ENCODE measurements around the gene ABCC1. TPM values are rescaled to one million over a fixed set of nuclear protein-coding genes. Genes with fewer than 3 reads are reported as not detected.

Gene ABCC1
- total RNA-seq, 1 experiment from 2014 or later: 61.9 TPM

DNA sequence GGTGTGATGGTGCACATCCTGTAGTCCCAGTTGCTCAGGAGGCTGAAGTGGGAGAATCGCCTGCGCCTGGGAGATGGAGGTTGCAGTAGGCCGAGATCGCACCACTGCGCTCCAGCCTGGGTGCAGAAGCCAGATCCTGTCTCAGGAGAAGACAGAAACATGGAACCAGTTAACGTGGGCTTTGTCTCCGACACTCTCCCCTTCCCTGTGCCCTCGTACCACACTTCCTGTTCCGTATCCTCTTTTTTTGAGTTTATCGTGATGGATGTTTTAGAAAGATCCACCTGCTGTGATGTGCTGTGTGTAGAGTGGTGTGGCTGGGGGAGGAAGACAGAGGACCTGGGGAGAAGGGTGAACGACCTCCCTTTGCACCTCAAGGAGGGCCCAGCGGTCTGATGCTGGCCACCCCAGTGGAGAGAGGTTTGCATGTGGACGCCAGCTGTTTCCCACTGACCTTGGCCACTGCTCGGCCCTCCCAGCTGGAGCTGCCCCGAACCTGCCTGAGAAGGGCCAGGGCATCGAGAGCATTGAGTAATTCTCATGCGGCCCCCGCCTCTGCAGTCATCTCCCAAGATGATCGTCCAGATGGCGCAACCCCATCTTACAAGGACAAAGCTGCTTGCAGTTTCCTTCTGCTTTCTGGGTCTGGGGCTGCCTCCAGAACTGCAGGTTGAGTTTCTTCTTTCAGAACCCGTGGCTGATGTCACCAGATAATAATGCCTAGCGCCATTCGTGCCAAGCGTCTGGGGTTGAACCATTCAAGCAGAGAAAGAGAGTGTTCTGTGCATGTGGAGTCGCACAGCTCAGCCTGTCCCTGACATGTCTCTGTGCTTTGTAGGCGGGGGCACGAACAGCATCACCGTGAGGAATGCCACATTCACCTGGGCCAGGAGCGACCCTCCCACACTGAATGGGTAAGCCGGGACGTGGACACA, 126.3 kb downstream of the ABCC1 start:
- POLR2A ChIA-PET: no interaction called here
- H3K36me3 Mint-ChIP-seq: peaks cover 59% of the 10 kb centered on the region

DNA sequence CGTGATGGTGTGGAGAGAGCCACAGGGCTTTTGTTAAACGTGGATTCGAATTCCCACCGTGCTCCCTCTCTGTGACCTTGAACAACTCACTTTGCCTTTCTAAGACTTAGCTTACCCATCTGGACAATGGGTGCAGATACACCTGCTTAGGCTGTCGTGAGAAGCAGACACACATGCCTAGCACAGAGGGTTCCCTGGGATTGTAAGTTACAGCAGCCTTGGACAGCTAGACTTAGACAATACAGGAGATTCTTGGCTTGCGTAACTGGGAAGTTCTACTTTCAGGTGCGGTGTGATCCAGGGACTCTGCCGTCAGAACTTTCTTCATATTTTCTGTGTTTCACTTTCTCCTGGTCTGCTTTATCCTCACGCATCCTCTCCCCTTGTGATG, 127.0 kb downstream of the ABCC1 start:
- CTCF ChIA-PET: interaction anchor here (0.8 to 2.2 kb wide), 2 partner anchors 20 to 202 kb away, joined by 3 to 6 read pairs; no protein-coding TSS in a partner anchor
- H3K36me3 Mint-ChIP-seq: peaks cover 65% of the 10 kb centered on the region
- ATAC-seq (no peak), DNase-seq (ENCODE audit: low spot score) (no peak)
- H3K27ac Mint-ChIP-seq: peak overlapping the region; percentile 92
- no peak overlapping the region for H3K4me3 Mint-ChIP-seq
- POLR2A ChIA-PET: no interaction called here
- no peaks in the 10 kb centered on the region for H3K27me3 Mint-ChIP-seq (ENCODE audit: low read depth)
- H3K4me1 Mint-ChIP-seq: peaks cover 18% of the 10 kb centered on the region
- no peaks in the 10 kb centered on the region for H3K9me3 Mint-ChIP-seq
- TF ChIP-seq, protein P1, sequence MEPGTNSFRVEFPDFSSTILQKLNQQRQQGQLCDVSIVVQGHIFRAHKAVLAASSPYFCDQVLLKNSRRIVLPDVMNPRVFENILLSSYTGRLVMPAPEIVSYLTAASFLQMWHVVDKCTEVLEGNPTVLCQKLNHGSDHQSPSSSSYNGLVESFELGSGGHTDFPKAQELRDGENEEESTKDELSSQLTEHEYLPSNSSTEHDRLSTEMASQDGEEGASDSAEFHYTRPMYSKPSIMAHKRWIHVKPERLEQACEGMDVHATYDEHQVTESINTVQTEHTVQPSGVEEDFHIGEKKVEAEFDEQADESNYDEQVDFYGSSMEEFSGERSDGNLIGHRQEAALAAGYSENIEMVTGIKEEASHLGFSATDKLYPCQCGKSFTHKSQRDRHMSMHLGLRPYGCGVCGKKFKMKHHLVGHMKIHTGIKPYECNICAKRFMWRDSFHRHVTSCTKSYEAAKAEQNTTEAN (CRISPR knock-in tag; IDR thresholded peaks at IDR 0.05): no peak
- no peak for TF ChIP-seq GABPB1 (CRISPR knock-in tag; IDR thresholded peaks at IDR 0.05)
- TF ChIP-seq, protein P2, sequence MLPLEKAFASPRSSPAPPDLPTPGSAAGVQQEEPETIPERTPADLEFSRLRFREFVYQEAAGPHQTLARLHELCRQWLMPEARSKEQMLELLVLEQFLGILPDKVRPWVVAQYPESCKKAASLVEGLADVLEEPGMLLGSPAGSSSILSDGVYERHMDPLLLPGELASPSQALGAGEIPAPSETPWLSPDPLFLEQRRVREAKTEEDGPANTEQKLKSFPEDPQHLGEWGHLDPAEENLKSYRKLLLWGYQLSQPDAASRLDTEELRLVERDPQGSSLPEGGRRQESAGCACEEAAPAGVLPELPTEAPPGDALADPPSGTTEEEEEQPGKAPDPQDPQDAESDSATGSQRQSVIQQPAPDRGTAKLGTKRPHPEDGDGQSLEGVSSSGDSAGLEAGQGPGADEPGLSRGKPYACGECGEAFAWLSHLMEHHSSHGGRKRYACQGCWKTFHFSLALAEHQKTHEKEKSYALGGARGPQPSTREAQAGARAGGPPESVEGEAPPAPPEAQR (CRISPR knock-in tag; IDR thresholded peaks at IDR 0.05): no peak
- TF ChIP-seq RELA (CRISPR knock-in tag; IDR thresholded peaks at IDR 0.05; ENCODE audit: borderline replicate concordance): no peak
- TF ChIP-seq, protein P3, sequence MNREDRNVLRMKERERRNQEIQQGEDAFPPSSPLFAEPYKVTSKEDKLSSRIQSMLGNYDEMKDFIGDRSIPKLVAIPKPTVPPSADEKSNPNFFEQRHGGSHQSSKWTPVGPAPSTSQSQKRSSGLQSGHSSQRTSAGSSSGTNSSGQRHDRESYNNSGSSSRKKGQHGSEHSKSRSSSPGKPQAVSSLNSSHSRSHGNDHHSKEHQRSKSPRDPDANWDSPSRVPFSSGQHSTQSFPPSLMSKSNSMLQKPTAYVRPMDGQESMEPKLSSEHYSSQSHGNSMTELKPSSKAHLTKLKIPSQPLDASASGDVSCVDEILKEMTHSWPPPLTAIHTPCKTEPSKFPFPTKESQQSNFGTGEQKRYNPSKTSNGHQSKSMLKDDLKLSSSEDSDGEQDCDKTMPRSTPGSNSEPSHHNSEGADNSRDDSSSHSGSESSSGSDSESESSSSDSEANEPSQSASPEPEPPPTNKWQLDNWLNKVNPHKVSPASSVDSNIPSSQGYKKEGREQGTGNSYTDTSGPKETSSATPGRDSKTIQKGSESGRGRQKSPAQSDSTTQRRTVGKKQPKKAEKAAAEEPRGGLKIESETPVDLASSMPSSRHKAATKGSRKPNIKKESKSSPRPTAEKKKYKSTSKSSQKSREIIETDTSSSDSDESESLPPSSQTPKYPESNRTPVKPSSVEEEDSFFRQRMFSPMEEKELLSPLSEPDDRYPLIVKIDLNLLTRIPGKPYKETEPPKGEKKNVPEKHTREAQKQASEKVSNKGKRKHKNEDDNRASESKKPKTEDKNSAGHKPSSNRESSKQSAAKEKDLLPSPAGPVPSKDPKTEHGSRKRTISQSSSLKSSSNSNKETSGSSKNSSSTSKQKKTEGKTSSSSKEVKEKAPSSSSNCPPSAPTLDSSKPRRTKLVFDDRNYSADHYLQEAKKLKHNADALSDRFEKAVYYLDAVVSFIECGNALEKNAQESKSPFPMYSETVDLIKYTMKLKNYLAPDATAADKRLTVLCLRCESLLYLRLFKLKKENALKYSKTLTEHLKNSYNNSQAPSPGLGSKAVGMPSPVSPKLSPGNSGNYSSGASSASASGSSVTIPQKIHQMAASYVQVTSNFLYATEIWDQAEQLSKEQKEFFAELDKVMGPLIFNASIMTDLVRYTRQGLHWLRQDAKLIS (CRISPR knock-in tag; IDR thresholded peaks at IDR 0.05; ENCODE audit: borderline replicate concordance): no peak

More for the DNA sequence above, 126.3 kb downstream of the ABCC1 start:
- no peak for TF ChIP-seq NR3C1 (CRISPR knock-in tag; conservative IDR thresholded peaks at IDR 0.05; ENCODE audit: low read depth)
- no peak for TF ChIP-seq MXD4 (CRISPR knock-in tag; IDR thresholded peaks at IDR 0.05; ENCODE audit: borderline replicate concordance)
- TF ChIP-seq, protein P4, sequence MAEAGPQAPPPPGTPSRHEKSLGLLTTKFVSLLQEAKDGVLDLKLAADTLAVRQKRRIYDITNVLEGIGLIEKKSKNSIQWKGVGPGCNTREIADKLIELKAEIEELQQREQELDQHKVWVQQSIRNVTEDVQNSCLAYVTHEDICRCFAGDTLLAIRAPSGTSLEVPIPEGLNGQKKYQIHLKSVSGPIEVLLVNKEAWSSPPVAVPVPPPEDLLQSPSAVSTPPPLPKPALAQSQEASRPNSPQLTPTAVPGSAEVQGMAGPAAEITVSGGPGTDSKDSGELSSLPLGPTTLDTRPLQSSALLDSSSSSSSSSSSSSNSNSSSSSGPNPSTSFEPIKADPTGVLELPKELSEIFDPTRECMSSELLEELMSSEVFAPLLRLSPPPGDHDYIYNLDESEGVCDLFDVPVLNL (CRISPR knock-in tag; IDR thresholded peaks at IDR 0.05; ENCODE audit: borderline replicate concordance, low read depth): no peak
- Mint-ChIP-seq H3K9me3 (no peaks in the 10 kb centered on the region), H3K27me3 (ENCODE audit: low read depth) (no peaks in the 10 kb centered on the region), H3K27ac (peak overlapping the region; percentile 92), H3K4me3 (no peak overlapping the region), H3K4me1 (peaks cover 18% of the 10 kb centered on the region)
- DNase-seq (ENCODE audit: low spot score): no peak
- CTCF ChIA-PET: interaction anchor here (0.7 to 2.2 kb wide), 5 partner anchors 20 to 298 kb away, joined by 3 to 7 read pairs (median 3); no protein-coding TSS in a partner anchor
- ATAC-seq: no peak

DNA sequence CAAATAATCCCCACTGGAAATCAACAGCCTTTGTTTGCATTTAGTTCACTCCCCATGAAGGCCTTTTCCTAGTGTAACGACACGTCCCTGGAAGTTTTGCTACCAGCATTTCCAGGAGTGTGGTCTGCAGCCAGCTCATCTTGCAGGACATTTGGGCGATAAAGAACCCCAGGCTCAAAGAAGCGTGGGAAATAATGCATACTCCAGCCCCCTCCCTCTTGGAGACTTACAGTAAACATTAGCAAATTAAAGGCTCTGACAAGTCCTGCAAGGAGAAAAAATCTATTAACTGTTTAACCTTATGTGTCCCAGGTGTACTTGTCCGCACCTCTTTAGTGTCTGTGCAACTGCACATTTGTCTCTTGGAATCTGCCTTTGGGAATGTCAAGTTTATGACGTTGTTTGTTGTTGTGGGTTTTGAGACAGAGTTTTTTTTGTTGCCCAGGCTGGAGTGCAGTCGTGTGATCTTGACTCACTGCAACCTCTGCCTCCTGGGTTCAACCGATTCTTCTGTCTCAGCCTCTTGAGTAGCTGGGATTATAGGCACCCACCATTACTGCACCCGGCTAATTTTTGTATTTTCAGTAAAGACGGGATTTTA, 131.1 kb downstream of the ABCC1 start:
- POLR2A ChIA-PET: no interaction called here
- no peak overlapping the region for H3K4me3 Mint-ChIP-seq
- CTCF ChIA-PET: interaction anchor here (1.2 kb wide), 1 partner anchor 15 kb away, joined by 3 read pairs; no protein-coding TSS in a partner anchor
- no peaks in the 10 kb centered on the region for H3K27me3 Mint-ChIP-seq (ENCODE audit: low read depth)
- H3K36me3 Mint-ChIP-seq: peaks cover 78% of the 10 kb centered on the region
- 0 out of 2 replicates have a peak, but pooled peaks cover 2% of the 10 kb centered on the region for H3K4me1 Mint-ChIP-seq
- no peak overlapping the region for H3K27ac Mint-ChIP-seq
- no peak for DNase-seq (ENCODE audit: low spot score)
- peaks cover 18% of the 10 kb centered on the region for H3K9me3 Mint-ChIP-seq
- ATAC-seq: no peak
- TF ChIP-seq IRF2 (CRISPR knock-in tag; IDR thresholded peaks at IDR 0.05; ENCODE audit: borderline replicate concordance, low read depth) (no peak), NFYB (CRISPR knock-in tag; conservative IDR thresholded peaks at IDR 0.05; ENCODE audit: low read depth) (no peak), ZNF121 (CRISPR knock-in tag; IDR thresholded peaks at IDR 0.05) (no peak), TP53 (CRISPR knock-in tag; IDR thresholded peaks at IDR 0.05) (no peak), TCF7 (CRISPR knock-in tag; IDR thresholded peaks at IDR 0.05; ENCODE audit: low read depth) (no peak), TEAD4 (CRISPR knock-in tag; IDR thresholded peaks at IDR 0.05) (no peak)
- TF ChIP-seq, protein P1 (CRISPR knock-in tag; IDR thresholded peaks at IDR 0.05): no peak
- TF ChIP-seq, protein P5, sequence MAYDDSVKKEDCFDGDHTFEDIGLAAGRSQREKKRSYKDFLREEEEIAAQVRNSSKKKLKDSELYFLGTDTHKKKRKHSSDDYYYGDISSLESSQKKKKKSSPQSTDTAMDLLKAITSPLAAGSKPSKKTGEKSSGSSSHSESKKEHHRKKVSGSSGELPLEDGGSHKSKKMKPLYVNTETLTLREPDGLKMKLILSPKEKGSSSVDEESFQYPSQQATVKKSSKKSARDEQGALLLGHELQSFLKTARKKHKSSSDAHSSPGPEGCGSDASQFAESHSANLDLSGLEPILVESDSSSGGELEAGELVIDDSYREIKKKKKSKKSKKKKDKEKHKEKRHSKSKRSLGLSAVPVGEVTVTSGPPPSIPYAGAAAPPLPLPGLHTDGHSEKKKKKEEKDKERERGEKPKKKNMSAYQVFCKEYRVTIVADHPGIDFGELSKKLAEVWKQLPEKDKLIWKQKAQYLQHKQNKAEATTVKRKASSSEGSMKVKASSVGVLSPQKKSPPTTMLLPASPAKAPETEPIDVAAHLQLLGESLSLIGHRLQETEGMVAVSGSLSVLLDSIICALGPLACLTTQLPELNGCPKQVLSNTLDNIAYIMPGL (CRISPR knock-in tag; IDR thresholded peaks at IDR 0.05): no peak
- TF ChIP-seq, protein P6, sequence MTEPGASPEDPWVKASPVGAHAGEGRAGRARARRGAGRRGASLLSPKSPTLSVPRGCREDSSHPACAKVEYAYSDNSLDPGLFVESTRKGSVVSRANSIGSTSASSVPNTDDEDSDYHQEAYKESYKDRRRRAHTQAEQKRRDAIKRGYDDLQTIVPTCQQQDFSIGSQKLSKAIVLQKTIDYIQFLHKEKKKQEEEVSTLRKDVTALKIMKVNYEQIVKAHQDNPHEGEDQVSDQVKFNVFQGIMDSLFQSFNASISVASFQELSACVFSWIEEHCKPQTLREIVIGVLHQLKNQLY (CRISPR knock-in tag; IDR thresholded peaks at IDR 0.05): no peak

Data from WTC11 (cell line).